NCI-H1105 (cell line): ENCODE measurements around the gene TLR10.
"Not testable (repeated sequence)": the region's sequence is repeated elsewhere in the genome, so short reads cannot be mapped to it uniquely, and the experiment has no call there.

ENCODE experiments used
- DNase-seq: peaks from one replicate; lab custom pipeline; 2025; lab: John Stamatoyannopoulos, UW

TLR10 gene

GRCh38 chr4:38782452-38783108 lies at the start of gene TLR10:
Gene TLR10 (minus strand): TSS chr4:38782990. CDS start chr4:38775590, 7,400 bp downstream.
- peak; percentile 21 for DNase-seq

DNA sequence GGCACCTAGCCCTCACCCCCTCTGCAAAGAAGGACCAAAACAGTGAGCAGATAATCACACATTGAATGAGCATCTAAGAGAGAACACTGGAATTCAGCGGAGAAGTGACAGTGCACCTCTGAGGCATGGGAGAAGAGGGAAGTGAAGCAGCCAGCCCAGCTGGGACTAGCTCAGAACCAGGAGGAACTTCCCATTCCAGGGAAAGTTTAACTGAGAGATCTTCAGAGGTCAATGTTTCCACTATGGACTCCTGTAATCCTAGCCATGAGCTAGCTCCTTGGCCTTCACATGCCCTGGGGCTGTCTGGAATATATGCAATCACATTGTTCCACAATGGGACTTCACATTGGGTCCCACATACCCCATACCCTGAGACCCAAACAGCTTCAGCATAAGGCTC lies 49.4 kb upstream of the TLR10 start:
- no peak for DNase-seq

GRCh38 chr4:38831653-38832052 lies 48.9 kb upstream of the TLR10 start:
- no peak for DNase-seq

GRCh38 chr4:38829237-38829636 lies 46.4 kb upstream of the TLR10 start:
- DNase-seq, result no peak

DNA sequence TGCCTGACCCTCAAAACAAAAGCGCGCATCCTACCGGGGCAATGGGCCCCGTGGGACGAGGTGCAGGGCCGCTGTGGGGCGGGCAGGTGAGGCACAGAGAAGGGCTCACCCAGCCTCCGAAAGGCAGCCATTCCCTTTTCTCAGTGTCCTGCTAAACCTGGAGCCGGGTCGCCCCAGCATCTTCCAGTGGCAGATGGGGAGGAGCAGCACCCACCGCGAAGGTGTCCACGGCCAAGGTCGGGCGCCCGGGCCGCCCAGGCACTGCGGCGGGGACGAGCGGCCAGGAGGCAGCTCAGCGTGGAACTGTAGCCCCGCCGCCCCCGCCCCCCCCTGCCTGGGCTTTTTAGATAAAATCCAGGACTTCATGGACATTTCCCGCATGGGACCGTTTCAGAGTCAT lies 41.0 kb upstream of the TLR10 start:
- no peak for DNase-seq

GRCh38 chr4:38822748-38823303 lies 40.0 kb upstream of the TLR10 start:
- DNase-seq, result no peak

- no peak for DNase-seq
Observed at GRCh38 chr4:38821739-38822138, 38.9 kb upstream of the TLR10 start.

- DNase-seq, result no peak
Observed at GRCh38 chr4:38820329-38821061, 37.7 kb upstream of the TLR10 start.

DNA sequence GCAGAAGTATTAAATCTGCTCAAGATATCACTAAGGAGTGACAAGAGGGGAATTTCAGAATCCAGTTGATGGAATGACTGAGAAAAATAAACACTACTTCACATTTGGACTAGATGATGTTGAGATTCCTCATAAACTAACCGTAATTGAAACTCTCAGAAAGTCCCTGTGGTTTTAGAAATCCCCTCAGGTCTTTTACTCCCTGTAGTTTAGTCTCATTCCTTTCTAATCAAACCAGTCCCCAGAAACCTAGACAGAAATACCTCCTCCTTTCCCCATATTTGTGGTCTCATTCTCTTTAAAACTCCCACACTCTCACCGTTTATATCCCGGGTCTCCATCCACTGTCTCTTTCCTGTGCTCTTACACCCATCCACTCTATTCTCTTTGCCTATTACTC lies 36.8 kb upstream of the TLR10 start:
- DNase-seq, result no peak

GRCh38 chr4:38818441-38818976 lies 35.7 kb upstream of the TLR10 start:
- no peak for DNase-seq

GRCh38 chr4:38815885-38816782 lies 33.3 kb upstream of the TLR10 start:
- no peak for DNase-seq

DNA sequence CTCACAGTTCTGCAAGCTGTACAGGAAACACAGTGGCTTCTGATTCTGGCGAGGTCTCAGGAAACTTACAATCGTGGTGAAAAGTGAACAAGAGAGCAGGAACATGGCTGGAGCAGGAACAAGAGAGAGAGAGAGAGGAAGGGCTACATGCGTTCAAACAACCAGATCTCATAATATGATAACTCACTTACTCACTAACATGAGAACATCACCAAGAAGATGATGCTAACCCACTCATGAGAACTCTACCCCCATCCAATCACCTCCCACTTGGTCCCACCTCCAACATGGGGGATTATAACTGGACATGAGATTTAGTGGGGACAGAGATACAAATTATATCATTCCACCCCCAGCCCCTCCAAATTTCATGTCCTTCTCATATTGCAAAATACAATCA lies 31.6 kb upstream of the TLR10 start:
- no peak for DNase-seq

DNA sequence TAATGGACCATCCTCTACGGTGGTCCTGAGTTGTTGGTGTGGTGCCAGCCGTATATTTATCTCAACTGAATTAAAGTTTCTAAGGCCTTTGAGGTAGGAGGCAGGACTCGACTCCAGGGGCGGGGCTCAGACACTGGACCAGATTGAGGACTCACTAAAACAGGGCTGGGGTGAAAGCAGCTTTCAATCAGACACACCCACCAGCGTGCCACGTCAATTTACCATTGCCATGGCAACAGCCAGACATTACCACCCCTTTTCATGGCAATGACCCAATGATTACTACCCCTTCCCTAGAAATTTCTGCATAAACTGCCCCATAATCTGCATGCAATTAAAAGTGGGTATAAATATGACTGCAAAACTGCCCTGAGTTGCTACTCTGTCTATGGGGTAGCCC lies 28.5 kb upstream of the TLR10 start:
- no peak for DNase-seq

- DNase-seq, result not testable (repeated sequence)
Observed at GRCh38 chr4:38807462-38807861, 24.7 kb upstream of the TLR10 start.

GRCh38 chr4:38806251-38806650 lies 23.5 kb upstream of the TLR10 start:
- not testable (repeated sequence) for DNase-seq

DNA sequence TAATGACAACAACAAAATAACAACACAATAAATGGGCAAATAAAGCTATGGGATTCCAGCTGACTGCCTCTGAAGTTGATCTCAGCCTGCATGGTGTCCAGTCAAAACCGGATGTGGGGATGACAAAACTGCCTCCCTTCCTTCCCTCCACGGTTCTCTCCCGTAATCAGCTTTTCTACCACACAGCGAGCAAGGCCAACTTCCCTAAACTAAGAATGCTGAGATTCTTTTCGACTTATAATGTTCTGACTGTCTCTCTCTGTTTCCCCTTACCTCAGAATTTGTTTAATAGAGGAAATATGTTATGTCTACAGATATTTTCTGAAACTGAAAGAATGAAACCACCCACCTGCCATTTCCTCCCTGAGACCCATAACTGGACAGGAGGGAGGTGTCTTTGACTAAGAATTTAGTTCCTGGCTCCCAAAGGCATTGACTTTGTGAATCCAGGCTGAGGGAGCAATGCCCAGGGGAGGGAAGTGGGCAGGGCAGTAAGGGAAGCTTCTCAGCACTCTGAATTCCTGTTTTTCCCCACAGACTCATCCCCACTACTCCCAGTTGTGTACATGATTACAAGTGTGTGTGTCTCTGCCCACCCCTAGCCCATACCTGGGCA lies 22.8 kb upstream of the TLR10 start:
- DNase-seq, result no peak

GRCh38 chr4:38804654-38805295 lies 22.0 kb upstream of the TLR10 start, which contains the start of gene TLR1:
Gene TLR1 (minus strand): TSS chr4:38804791. CDS start chr4:38798831, 5,960 bp downstream.
- DNase-seq, result no peak

DNA sequence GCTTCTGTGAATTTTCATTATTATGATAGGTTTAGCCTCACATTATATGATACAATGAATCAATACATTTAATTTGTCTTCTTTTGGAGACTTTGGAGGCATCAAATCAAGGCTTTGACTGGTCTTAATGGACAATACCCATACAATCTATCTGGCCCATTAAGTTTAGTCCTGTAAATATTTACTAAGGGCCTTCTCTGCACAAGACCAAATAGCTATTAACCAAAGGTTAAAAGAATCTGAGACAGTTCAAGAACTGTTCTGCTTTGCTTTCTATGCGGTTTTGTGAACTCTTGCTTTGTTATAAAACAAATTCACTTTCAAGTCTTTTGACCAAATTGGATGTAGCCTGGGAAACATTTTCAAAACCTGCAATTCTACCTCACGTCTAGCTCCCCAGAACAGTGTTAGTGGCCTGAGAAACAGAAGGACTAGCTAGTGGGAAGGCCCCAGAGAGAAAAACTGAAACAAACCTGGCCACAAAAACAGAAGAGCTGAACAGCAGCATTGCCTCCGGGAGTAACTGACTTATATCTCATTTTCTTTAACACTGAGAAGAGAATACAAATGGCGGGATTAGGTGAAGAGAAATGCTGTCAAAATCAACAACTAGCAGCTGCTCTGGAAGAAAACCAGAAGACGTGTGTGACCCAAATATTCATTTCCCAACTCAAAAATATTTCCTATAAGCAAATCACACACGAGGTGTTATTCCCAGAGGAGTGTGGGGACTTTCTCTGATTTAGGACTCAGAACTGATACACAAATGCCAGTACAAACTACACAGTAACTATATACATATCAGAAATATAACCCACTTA lies 21.3 kb upstream of the TLR10 start:
- DNase-seq, result no peak

GRCh38 chr4:38802561-38803355 lies 20.0 kb upstream of the TLR10 start:
- DNase-seq, result no peak
